ENCODE measurements around the gene BBLN.
"Not testable (repeated sequence)": the region's sequence is repeated elsewhere in the genome, so short reads cannot be mapped to it uniquely, and the experiment has no call there.

BBLN gene, protein sequence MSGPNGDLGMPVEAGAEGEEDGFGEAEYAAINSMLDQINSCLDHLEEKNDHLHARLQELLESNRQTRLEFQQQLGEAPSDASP

DNA sequence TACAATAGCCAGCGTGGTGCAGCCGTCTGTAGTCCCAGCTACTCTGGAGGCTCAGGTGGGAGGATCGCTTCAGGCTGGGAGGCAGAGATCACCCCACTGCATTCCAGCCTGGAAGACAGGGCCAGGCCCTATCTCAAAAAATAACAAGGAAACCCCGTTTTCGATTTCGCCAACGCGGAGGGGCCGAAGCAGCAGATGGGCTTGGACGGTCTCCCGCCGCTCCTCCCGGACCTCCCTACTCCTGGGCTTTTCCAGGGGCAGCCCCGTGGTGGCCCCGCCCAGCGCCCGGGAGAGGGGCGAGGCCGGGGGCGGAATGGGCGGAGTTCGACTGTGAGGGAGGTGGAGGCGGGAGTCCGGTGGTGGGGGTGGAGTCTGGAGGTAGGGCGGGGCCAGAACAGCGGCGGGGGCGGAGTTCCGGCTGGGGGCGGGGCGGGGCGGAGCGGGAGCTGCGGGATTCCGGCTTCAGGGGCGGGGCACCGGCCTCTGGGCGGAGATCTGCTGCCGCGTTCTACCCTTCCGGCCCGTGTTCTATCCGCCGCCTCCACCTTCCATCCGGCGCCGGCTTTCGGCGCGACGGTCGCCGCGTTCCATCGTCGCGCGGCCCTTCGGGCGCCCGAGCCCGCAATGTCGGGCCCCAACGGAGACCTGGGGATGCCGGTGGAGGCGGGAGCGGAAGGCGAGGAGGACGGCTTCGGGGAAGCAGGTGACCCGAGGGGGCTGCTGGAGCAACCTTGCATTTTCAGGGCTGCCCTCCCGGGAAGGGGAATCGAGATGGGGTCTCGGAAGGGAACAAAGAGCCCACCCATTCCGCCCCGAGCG is at the start of gene BBLN:
Gene BBLN (plus strand): TSS at position 482 of the 819 bp plus-strand sequence. CDS start 143 bp downstream, at position 625.
- DNase-seq = peak; percentile 89

DNA sequence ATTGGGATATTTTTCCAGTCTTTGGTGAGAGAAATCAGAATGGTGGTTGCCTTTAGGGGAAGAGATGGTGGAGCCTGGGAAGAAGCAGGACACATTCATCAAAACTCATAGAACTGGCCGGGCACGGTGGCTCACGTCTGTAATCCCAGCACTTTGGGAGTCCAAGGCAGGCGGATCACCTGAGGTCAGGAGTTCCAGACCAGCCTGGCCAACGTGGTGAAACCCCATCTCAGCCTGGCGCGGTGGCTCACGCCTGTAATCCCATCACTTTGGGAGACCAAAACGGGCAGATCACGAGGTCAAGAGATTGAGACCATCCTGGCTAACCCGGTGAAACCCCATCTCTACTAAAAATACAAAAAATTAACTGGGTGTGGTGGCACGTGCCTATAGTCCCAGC is 48.3 kb upstream of the BBLN start:
- not testable (repeated sequence) for DNase-seq

- no peak for DNase-seq
These were observed 46.3 kb upstream of the BBLN start for GRCh38 chr9:128113526-128114325.

DNA sequence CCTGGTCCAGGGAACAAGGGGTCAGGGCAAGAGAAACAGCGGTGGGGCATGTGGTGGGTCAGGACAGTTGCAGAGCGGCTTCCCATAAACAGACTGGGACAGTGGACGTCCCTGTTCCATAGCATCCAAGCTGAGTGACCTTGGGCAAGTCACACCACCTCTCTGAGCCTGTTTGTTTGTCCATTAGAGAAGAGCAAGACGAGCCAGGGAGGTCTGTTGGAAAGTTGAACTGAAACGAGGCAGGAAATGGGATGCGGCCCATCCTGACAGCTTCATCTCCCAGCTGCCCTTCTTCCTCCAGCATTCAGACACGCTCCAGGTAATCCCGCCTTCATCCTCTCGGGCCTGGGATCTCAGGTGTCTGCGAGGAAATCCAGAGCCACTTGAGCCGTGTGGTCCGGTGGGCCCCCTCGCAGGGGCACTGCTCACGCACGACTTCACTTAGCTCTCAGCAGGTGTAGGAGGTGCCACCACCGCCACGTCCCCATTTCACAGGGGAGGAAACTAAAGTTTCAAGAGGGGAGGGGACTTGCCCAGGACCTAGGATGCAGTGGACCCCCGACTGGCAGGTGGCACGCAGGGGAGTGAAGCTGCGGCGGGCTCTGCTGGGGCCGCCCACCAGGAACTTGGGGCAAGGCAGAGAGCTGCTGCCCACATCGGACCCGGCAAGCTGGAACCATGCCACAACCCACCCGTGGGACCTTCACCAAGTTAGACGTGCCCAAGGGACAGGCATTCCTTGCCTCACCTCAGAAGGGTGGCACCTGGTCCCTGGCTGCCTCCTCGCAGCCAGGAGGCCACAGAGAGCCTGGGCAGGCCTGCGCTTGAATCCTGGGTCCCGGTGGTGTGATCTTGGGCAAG is 45.5 kb upstream of the BBLN start:
- DNase-seq = no peak

- no peak for DNase-seq
These were observed 44.6 kb upstream of the BBLN start for GRCh38 chr9:128115187-128116103.

DNA sequence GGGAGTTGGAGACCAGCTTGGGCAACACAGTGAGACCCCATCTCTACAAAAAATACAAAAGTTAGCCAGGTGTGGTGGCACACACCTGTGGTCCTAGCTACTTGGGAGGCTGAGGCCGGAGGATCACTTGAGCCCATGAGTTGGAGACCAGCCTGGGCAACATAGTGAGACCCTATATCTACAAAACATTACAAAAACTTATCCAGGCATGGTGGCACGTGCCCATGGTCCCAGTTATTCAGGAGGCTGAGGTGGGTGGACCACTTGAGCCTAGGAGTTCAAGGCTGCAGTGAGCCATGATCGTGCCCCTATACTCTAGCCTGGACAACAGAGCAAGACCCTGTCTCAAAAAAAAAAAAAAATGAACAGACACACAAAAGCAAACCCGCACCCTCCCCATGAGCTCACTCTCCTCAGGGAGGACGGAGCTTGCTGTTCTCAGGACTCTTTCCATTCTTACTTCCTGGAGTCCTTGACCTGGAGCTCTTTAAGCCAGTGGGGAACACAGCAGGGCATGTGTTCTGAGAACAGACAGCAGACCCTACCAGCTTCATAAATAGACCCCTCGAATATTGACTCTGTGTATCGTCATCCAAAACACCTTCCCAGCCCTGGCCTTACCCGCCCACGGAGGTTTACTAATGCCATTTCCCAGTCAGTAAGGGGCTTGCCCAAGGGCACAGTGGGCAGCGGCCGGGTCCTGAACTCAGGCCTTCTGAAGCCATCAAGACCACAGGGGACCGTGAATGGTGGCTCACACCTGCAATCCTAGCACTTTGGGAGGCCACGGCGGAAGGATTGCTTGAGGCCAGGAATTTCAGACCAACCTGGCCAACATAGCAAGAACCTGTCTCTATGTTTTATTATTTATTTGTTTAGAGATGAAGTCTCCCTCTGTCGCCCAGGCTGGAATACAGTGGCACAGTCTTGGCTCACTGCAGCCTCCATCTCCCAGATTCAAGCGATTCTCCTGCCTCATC is 43.7 kb upstream of the BBLN start:
- no peak for DNase-seq

- DNase-seq = peak; percentile 94
These were observed 42.2 kb upstream of the BBLN start for GRCh38 chr9:128117613-128118471.

- no peak for DNase-seq
These were observed 41.6 kb upstream of the BBLN start for GRCh38 chr9:128118472-128118857.

DNA sequence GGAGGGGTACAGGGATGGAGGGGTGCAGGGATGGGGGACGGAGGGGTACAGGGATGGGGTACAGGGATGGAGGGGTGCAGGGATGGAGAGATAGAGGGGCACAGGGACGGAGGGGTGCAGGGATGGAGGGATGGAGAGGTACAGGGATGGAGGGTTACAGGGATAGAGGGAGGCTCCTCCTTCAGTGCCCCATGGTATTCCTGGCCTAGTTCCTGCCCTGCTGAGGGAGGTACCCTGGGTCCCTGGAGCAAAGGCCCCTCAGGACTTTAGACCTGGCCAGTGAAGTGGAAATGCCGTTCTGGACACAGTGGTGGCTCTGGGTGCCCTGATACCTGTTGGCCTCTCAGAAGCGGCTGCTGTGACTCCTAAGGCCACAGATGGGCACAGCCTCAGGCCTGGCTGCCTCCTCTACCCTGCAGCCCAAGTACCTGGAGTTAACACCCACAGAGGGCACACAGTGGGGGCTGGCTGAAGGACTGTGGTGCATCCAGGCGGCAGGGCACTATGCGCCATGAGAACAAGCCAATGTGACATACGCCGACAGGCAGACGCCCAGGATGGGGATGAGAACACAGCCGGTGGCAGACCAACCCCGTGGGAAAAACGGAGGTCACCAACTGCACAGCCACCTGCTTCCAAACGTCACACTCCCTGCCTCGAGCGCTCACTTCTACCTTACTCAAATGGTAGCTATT is 40.9 kb upstream of the BBLN start:
- no peak for DNase-seq

DNA sequence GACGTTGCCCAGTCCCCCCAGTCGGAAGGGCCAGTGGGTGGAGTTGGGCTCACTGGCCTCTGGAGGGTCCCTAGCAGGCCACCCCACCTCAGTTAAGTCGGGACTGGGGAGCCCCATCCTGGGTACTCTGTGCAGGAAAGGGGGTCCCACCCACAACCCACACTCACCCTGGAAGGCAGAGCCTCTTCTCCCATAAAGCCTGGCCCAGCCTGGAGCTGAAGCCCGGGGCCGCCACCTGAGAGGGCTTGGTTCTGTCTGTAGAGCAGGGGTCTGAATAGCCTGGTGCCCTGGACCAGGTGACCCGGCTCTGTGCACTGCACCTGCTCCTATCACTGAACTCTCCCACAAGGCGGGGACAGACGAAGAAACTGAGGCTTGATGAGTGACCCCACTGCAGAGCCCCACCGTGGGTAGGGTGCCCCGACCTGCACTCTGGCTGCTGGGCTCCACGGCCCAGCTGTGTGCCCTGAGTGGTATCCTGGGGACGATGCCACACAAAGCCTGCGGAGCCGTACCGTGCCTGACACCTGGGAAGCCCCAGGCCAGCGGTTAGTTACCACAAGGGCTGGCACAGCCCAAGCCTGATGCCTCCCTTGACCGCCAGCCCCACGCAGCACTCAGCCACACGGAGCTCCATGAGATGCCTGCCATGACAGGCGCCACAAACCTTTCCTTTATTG is 39.9 kb upstream of the BBLN start:
- DNase-seq = no peak

GRCh38 chr9:128120741-128121465 is 39.2 kb upstream of the BBLN start:
- DNase-seq = no peak

GRCh38 chr9:128121466-128121810 is 38.6 kb upstream of the BBLN start:
- no peak for DNase-seq

DNA sequence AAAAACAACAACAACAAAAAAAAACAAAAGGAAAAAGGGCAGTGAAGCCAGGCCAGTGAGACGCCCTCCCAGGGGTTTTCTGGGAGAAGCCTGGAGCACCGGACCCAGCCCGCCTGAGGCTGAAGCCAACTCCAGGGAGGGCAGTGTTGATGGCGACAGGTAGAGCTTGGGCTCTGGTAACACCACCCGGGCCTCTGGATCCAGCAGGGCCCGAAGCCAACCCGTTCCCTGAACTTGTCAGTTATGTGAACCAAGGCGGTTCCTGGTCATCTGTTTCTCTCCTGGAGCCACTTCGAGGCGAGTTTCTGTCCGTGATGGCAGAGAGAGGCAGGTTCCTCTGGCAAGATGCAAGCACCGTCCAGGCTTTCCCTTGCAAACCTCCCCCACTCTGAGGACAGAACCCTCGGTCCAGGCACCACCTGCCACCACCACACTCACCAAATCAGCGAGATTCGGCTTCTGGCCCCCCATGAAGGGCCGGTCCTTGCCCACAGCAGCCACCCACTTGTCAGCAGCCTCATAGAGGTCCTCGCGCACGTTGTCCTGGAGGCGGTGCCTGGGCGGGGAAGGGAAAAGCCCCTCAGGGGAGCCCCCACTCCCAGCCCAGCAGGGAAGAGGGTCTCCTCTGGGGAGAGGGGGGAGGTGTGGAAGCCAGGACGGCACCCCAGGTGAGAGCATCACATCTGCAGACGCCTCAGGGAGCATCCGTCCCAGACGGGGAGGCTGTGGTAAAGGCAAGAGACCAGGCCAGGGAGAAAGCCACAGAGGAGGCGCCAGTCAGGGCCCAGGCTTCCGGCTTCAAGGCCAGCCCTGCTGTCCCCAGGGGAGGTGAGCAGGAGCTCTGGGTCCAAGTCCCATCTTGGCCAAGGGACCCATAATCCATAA is 37.9 kb upstream of the BBLN start:
- DNase-seq = no peak

DNA sequence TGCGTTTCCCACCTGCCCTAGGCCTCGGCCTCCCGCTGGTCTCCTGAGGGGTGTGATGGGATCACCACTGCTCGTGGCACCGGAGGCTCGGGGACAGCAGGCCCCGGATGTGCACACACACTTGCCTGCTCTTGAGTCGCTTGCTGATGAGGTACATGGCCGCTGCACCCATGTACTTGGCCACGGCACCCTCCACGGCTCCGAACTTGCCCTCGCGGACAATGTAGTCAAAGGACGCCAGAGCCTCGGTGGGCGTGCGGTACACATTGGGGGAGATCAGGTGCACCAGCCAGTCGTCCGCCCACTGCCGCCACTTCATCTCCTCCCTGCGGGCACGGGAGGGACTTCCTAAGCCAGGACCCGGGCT is 37.3 kb upstream of the BBLN start:
- no peak for DNase-seq

DNA sequence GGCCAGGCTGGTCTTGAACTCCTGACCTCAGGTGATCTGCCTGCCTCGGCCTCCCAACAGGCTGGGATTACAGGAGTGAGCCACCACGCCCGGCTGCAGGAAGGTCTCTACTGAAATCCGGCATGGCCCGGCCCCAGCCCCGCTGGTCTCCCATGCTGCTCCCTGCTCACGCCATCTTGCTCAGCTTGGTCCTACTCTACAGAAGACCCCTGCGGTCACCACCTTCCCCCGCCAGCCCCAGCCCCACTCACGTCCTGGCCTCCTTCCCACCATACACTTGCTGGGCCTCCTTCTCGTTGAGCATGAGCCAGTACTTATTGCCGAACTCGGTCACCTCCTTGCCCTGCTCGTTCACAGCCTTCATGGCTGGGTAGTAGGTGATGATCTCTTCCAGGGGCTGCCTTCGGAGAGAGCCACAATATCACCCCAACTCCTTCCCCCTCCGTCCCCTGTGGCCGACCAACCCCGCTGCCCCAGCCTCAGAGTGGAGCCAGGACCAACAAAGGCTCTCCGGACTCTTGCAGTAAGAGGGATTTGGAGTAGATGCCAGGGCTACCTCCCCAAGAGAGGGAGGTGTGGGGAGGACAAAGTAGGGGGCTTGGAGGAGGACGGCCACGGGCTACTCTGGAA is 36.5 kb upstream of the BBLN start:
- DNase-seq = no peak

DNA sequence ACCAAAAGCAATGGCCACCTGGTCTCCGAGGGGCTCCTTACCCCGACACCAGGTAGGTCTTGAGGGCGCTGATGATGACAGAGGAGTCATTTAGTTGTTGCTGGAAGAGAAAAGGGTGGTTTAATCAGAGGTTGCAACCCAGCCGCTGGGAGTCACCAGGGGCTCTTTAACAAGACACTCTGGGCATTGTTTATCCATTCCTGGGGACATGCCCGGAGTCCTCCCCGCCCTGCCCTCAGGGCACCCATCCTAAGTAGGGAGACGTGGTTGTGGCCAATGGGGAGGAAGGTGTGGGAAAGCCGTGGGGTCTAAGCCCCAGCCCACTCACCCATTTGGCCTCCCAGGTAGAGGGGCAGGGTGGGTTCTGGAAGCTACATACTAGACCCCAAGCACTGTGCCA is 35.6 kb upstream of the BBLN start:
- no peak for DNase-seq
